Endothelial cell (in vitro differentiated cells): Measurements from ENCODE around the gene ZYX. TPM values are rescaled to one million over a fixed set of nuclear protein-coding genes. Genes with fewer than 3 reads are reported as not detected.

ENCODE experiments used
- DNase-seq: peaks from one replicate; pipeline ENCODE4 v3.0.0; 2021; ENCODE audit warnings: low spot score
- H3K27ac Mint-ChIP-seq: one replicate; pipeline ENCODE4 v1.8.0; 2021; ENCODE audit warnings: mixed read lengths, inconsistent platforms; ENCODE audit not compliant: unreplicated experiment
- H3K27me3 Mint-ChIP-seq: one replicate; pipeline ENCODE4 v1.8.0; 2021; ENCODE audit warnings: mild to moderate bottlenecking, moderate library complexity, mixed read lengths, inconsistent platforms; ENCODE audit not compliant: unreplicated experiment
- H3K36me3 Mint-ChIP-seq: one replicate; pipeline ENCODE4 v1.8.0; 2021; ENCODE audit warnings: mild to moderate bottlenecking, low read depth, mixed read lengths, inconsistent platforms; ENCODE audit not compliant: unreplicated experiment
- H3K4me1 Mint-ChIP-seq: one replicate; pipeline ENCODE4 v1.8.0; 2021; ENCODE audit warnings: mild to moderate bottlenecking, mixed read lengths, inconsistent platforms; ENCODE audit not compliant: unreplicated experiment
- H3K4me3 Mint-ChIP-seq: one replicate; pipeline ENCODE4 v1.8.0; 2021; ENCODE audit warnings: mild to moderate bottlenecking, mixed read lengths, inconsistent platforms; ENCODE audit not compliant: unreplicated experiment
- H3K9me3 Mint-ChIP-seq: one replicate; pipeline ENCODE4 v1.8.0; 2021; ENCODE audit warnings: mixed read lengths, inconsistent platforms; ENCODE audit not compliant: unreplicated experiment
- total RNA-seq: library from RNA; stranded (reverse); fragmentation: NEBNext Ultra II Directional; extraction: Animal tissue kit (Norgen Biotek cat#: 25700); gene quantifications from one replicate; pipeline ENCODE4 v1.2.1, GENCODE V29; 2021; ENCODE audit not compliant: unreplicated experiment
- TF ChIP-seq, protein P1 (sequence below): fragments of 200-600 bp; sonication (generic); IDR thresholded peaks from one replicate; pipeline ENCODE4 v1.5.0; 2021; ENCODE audit warnings: antibody characterized with exemption; ENCODE audit not compliant: unreplicated experiment

Gene ZYX
- total RNA-seq, 1 donor from 2014 or later, result 237 TPM

GRCh38 chr7:143356414-143357050 is 24.6 kb upstream of the ZYX start:
- Mint-ChIP-seq H3K9me3 (no peaks in the 10 kb centered on the region), H3K4me1 (peaks cover 3% of the 10 kb centered on the region), H3K27me3 (peaks cover 26% of the 10 kb centered on the region), H3K27ac (no peak overlapping the region), H3K4me3 (no peak overlapping the region), H3K36me3 (peaks cover 5% of the 10 kb centered on the region)
- no peak for DNase-seq
- TF ChIP-seq, protein P1, sequence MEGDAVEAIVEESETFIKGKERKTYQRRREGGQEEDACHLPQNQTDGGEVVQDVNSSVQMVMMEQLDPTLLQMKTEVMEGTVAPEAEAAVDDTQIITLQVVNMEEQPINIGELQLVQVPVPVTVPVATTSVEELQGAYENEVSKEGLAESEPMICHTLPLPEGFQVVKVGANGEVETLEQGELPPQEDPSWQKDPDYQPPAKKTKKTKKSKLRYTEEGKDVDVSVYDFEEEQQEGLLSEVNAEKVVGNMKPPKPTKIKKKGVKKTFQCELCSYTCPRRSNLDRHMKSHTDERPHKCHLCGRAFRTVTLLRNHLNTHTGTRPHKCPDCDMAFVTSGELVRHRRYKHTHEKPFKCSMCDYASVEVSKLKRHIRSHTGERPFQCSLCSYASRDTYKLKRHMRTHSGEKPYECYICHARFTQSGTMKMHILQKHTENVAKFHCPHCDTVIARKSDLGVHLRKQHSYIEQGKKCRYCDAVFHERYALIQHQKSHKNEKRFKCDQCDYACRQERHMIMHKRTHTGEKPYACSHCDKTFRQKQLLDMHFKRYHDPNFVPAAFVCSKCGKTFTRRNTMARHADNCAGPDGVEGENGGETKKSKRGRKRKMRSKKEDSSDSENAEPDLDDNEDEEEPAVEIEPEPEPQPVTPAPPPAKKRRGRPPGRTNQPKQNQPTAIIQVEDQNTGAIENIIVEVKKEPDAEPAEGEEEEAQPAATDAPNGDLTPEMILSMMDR, result no peak

DNA sequence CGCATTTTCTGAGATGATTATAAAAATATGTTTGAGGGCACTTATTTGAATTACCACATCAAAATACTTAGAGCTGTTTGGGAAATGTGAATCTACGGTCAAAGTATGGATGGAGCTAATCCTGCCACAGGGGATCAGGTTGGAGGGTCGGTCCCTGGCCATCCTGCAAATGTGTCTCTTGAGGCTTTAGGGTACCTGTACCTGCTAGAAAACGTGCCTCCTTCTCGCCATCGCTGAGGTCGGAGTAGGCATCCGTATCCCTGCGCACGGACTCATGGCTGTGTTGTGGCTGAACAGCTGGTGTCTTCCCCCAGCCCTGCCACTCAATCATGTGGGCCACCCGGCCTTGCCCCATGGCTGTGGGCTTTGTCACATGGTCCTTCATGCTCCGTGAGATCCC is 22.5 kb upstream of the ZYX start:
- Mint-ChIP-seq H3K36me3 (peaks cover 8% of the 10 kb centered on the region), H3K27ac (no peak overlapping the region), H3K4me3 (no peak overlapping the region), H3K27me3 (peaks cover 30% of the 10 kb centered on the region), H3K9me3 (no peaks in the 10 kb centered on the region), H3K4me1 (peaks cover 7% of the 10 kb centered on the region)
- DNase-seq, result no peak
- TF ChIP-seq, protein P1, result no peak

DNA sequence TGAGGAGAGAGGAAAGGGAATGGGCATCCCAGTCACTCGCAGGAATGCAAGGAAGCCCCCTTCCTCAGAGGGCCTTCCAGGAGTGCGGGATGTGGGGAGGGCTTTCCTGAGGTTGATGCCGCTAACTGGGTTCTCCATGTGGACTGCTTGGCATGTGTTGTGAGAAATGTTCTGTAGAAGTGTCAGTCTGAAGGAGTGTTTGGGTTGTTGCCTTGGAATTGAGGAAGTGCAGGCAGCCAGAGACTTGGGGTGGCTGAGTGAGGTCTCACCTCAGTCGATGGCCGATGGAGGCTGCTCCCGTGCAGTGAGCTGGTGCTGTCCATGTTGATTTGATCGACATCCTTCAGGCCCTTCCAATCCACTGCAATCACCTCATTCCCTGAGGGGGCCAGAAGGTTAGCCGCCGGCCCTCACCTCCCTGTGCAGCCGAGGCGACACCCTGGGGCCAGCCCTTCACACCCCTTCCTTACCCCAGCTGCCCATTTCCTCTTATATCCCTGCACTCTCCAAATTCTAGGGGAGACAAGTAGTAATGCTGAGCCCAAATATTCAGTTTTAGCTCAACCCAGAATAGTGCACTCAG is 21.3 kb upstream of the ZYX start:
- H3K27ac Mint-ChIP-seq, result no peak overlapping the region
- no peak overlapping the region for H3K4me3 Mint-ChIP-seq
- peaks cover 23% of the 10 kb centered on the region for H3K27me3 Mint-ChIP-seq
- no peak for DNase-seq
- H3K4me1 Mint-ChIP-seq, result peaks cover 7% of the 10 kb centered on the region
- H3K9me3 Mint-ChIP-seq, result no peaks in the 10 kb centered on the region
- H3K36me3 Mint-ChIP-seq, result peaks cover 8% of the 10 kb centered on the region
- TF ChIP-seq, protein P1, result no peak

DNA sequence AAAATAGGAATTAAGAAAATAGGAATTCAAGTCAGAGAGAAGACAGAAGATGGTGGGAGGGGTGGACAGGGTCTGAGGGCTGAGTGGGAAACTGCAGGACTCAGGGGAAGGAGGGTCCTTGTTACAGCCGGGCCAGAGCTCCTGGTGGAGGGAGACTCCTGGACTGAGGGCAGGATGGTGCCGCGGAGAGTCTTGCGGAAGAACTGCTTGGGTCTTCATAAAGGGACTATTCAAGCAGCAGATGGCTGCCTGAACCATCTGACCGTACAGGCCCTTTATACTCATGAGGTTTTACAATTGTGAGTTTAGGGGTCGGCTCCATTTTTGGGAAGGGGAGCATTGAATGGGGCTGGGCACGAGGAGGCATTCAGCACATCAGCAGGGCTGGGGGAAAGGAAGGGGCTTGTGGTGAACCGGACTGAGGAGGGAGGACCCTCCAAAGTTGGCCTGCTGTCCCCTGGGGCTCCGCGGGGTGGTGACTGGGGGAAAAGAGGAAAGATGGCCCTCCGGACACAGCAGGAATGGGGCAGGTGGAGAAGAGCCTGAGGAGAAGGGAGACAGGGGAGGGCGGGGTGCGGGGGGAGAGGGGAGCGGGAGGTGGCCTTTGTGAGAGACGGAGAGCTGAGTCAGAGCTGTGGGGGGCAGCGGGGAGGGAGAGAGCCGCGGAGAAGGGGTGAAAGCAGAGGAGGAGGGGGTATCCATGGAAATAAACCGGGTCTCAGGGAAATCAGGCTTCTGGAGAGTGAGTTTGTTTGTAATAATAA is 20.2 kb upstream of the ZYX start:
- DNase-seq, result no peak
- peaks cover 8% of the 10 kb centered on the region for H3K36me3 Mint-ChIP-seq
- TF ChIP-seq, protein P1, result no peak
- H3K9me3 Mint-ChIP-seq, result no peaks in the 10 kb centered on the region
- no peak overlapping the region for H3K27ac Mint-ChIP-seq
- H3K4me1 Mint-ChIP-seq, result peaks cover 7% of the 10 kb centered on the region
- H3K27me3 Mint-ChIP-seq, result peaks cover 24% of the 10 kb centered on the region
- peak overlapping the region; percentile 75 for H3K4me3 Mint-ChIP-seq
